OCI-LY1 (cell line): Measurements from ENCODE around the gene PIGH.

Experiments
- H2AFZ ChIP-seq: fragments of 200-600 bp; sonication (generic), shearing (Covaris generic); 2 replicates; pipeline ENCODE4 v1.6.0; 2014; ENCODE audit warnings: antibody characterized with exemption, mild to moderate bottlenecking, low read length
- H3F3A ChIP-seq: fragments of 200-600 bp; sonication (generic), shearing (Covaris generic); 2 replicates; pipeline ENCODE4 v1.6.0; 2014; ENCODE audit warnings: mild to moderate bottlenecking, antibody characterized with exemption, low read length, moderate library complexity; ENCODE audit not compliant: insufficient read depth
- H3K27ac ChIP-seq: fragments of 200-600 bp; sonication (generic); 2 replicates; pipeline ENCODE4 v1.5.1; 2014; ENCODE audit warnings: low read length, mixed run types, mild to moderate bottlenecking, low read depth; ENCODE audit not compliant: poor library complexity, severe bottlenecking
- H3K27me3 ChIP-seq: fragments of 200-600 bp; sonication (generic); 2 replicates; pipeline ENCODE4 v1.6.0; 2014; ENCODE audit warnings: antibody characterized with exemption, mild to moderate bottlenecking, low read length, moderate library complexity; ENCODE audit not compliant: insufficient read depth
- H3K36me3 ChIP-seq: fragments of 200-600 bp; sonication (generic); 2 replicates; pipeline ENCODE4 v1.6.1; 2014; ENCODE audit warnings: mild to moderate bottlenecking, antibody characterized with exemption, low read length, moderate library complexity, mixed read lengths; ENCODE audit not compliant: insufficient read depth
- H3K4me1 ChIP-seq: fragments of 200-600 bp; sonication (generic); 2 replicates; pipeline ENCODE4 v1.5.1; 2014; ENCODE audit warnings: mild to moderate bottlenecking, low read length, moderate library complexity; ENCODE audit not compliant: insufficient read depth, severe bottlenecking
- H3K4me2 ChIP-seq: fragments of 200-600 bp; sonication (generic), shearing (Covaris generic); 2 replicates; pipeline ENCODE4 v1.6.1; 2014; ENCODE audit warnings: low read length
- H3K4me3 ChIP-seq: fragments of 200-600 bp; sonication (generic); 2 replicates; pipeline ENCODE4 v1.5.1; 2014; ENCODE audit warnings: low read length, low read depth, mild to moderate bottlenecking, mixed read lengths; ENCODE audit not compliant: poor library complexity, severe bottlenecking
- H3K79me2 ChIP-seq: fragments of 200-600 bp; shearing (Covaris generic); 2 replicates; pipeline ENCODE4 v1.6.1; 2016; ENCODE audit warnings: mixed run types, low read length, mixed read lengths; ENCODE audit not compliant: insufficient read depth
- H3K9ac ChIP-seq: fragments of 200-600 bp; sonication (generic), shearing (Covaris generic); 2 replicates; pipeline ENCODE4 v1.6.1; 2014; ENCODE audit warnings: mild to moderate bottlenecking, low read length, mixed read lengths
- H3K9me2 ChIP-seq: fragments of 200-600 bp; sonication (generic), shearing (Covaris generic); 2 replicates; pipeline ENCODE4 v1.6.1; 2014; ENCODE audit warnings: low read depth, mild to moderate bottlenecking, low read length, mixed read lengths
- H3K9me3 ChIP-seq: fragments of 200-600 bp; shearing (Covaris generic); 2 replicates; pipeline ENCODE4 v1.6.1; 2014; ENCODE audit warnings: low read length, mixed read lengths
- H4K20me1 ChIP-seq: fragments of 200-600 bp; sonication (generic), shearing (Covaris generic); 2 replicates; pipeline ENCODE4 v1.6.0; 2016; ENCODE audit warnings: mild to moderate bottlenecking, low read length; ENCODE audit not compliant: insufficient read depth
- EZH2 ChIP-seq: fragments of 200-600 bp; sonication (generic), shearing (Covaris generic); IDR thresholded peaks from 2 replicates; pipeline ENCODE4 v1.8.0; 2017; ENCODE audit warnings: borderline replicate concordance, mixed run types, mild to moderate bottlenecking, antibody characterized with exemption, low read length, moderate library complexity, mixed read lengths
- TF ChIP-seq, protein P1 (sequence below): fragments of 200-600 bp; sonication (generic), shearing (Covaris generic); IDR thresholded peaks from 2 replicates; pipeline ENCODE4 v1.5.1; 2017; ENCODE audit warnings: mild to moderate bottlenecking, antibody characterized with exemption, low read length, moderate library complexity, mixed read lengths

Gene PIGH

GRCh38 chr14:67577909-67578749 lies 21.9 kb downstream of the PIGH start:
- Histone ChIP-seq H3K27ac (no peak overlapping the region), H3K36me3 (no peaks in the 10 kb centered on the region), H4K20me1 (no peaks in the 10 kb centered on the region)

DNA sequence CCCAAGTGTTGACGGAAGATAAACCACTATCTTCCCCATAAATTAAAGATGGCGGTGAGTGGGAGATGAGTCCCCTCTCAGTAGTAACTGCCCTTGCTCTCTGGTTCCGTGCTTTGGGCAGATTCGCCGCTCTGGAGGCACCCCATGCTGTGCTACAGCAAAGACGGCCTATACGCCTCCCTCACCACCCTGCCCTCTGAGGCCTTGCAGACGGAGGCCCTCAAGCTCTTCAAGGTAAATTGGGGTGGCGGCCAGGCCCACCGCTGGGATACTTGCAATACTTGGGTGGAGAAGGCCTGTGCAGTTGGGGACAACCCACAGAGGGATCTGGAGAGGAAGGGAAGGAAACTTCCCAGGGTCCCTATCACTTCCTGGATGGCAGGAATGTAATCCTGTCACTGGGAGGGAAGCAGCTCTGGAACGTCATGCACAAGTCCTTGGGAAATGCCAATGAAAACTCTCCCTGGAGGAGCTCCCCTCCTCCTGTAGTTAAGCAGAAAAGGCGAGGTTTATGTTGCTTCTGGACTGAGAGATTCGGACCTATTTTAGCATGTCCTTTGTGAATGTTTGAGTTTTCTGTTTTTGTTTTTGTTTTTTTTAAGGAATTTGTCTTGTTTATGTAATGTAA lies 22.8 kb downstream of the PIGH start:
- H2AFZ ChIP-seq: no peak overlapping the region
- no peak overlapping the region for H3K4me3 ChIP-seq
- peaks cover 7% of the 10 kb centered on the region; the same call in 1 of the 2 replicates for H3K27me3 ChIP-seq
- H3K4me2 ChIP-seq: no peak overlapping the region
- no peaks in the 10 kb centered on the region for H4K20me1 ChIP-seq
- H3K9ac ChIP-seq: no peak overlapping the region
- no peaks in the 10 kb centered on the region for H3K4me1 ChIP-seq
- H3K79me2 ChIP-seq: no peaks in the 10 kb centered on the region
- H3F3A ChIP-seq: no peaks in the 10 kb centered on the region
- H3K27ac ChIP-seq: no peak overlapping the region
- H3K9me2 ChIP-seq: no peaks in the 10 kb centered on the region
- no peaks in the 10 kb centered on the region for H3K9me3 ChIP-seq
- TF ChIP-seq EZH2: no peak
- TF ChIP-seq, protein P1, sequence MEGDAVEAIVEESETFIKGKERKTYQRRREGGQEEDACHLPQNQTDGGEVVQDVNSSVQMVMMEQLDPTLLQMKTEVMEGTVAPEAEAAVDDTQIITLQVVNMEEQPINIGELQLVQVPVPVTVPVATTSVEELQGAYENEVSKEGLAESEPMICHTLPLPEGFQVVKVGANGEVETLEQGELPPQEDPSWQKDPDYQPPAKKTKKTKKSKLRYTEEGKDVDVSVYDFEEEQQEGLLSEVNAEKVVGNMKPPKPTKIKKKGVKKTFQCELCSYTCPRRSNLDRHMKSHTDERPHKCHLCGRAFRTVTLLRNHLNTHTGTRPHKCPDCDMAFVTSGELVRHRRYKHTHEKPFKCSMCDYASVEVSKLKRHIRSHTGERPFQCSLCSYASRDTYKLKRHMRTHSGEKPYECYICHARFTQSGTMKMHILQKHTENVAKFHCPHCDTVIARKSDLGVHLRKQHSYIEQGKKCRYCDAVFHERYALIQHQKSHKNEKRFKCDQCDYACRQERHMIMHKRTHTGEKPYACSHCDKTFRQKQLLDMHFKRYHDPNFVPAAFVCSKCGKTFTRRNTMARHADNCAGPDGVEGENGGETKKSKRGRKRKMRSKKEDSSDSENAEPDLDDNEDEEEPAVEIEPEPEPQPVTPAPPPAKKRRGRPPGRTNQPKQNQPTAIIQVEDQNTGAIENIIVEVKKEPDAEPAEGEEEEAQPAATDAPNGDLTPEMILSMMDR: no peak
- no peaks in the 10 kb centered on the region for H3K36me3 ChIP-seq

More at GRCh38 chr14:67577909-67578749, 21.9 kb downstream of the PIGH start:
- Histone ChIP-seq H3K9ac (no peak overlapping the region), H3K79me2 (no peaks in the 10 kb centered on the region), H3K4me1 (no peaks in the 10 kb centered on the region), H3F3A (no peaks in the 10 kb centered on the region), H3K4me3 (no peak overlapping the region), H3K27me3 (peaks cover 7% of the 10 kb centered on the region; the same call in 1 of the 2 replicates), H2AFZ (no peak overlapping the region), H3K9me3 (no peaks in the 10 kb centered on the region), H3K4me2 (no peak overlapping the region), H3K9me2 (no peaks in the 10 kb centered on the region)
- TF ChIP-seq, protein P1: no peak
- TF ChIP-seq EZH2: no peak

GRCh38 chr14:67576216-67576955 lies 23.7 kb downstream of the PIGH start:
- Histone ChIP-seq H3K36me3 (no peaks in the 10 kb centered on the region), H3K4me1 (no peaks in the 10 kb centered on the region)

More at GRCh38 chr14:67576216-67576955, 23.7 kb downstream of the PIGH start:
- H3K9ac ChIP-seq: no peak overlapping the region
- H3K79me2 ChIP-seq: no peaks in the 10 kb centered on the region
- no peaks in the 10 kb centered on the region for H4K20me1 ChIP-seq
- H3K27me3 ChIP-seq: 0 out of 2 replicates have a peak, but pooled peaks cover 7% of the 10 kb centered on the region
- no peaks in the 10 kb centered on the region for H3F3A ChIP-seq
- no peak overlapping the region for H3K4me3 ChIP-seq
- H2AFZ ChIP-seq: no peak overlapping the region
- no peak overlapping the region for H3K27ac ChIP-seq
- no peaks in the 10 kb centered on the region for H3K9me3 ChIP-seq
- H3K4me2 ChIP-seq: no peak overlapping the region
- TF ChIP-seq, protein P1: no peak
- no peak for TF ChIP-seq EZH2
- H3K9me2 ChIP-seq: no peaks in the 10 kb centered on the region
